HUES64 (cell line): ENCODE results near the gene TAS1R2.
"Not testable (repeated sequence)": the region's sequence is repeated elsewhere in the genome, so short reads cannot be mapped to it uniquely, and the experiment has no call there.

Experiments
- H3K27ac ChIP-seq: 2 replicates; pipeline ENCODE4 v1.7.0; 2013; ENCODE audit warnings: low read depth, low read length, inconsistent platforms
- H3K27me3 ChIP-seq: 2 replicates; pipeline ENCODE4 v1.6.1; 2013; ENCODE audit warnings: mild to moderate bottlenecking, low read length; ENCODE audit not compliant: insufficient read depth
- H3K36me3 ChIP-seq: 2 replicates; pipeline ENCODE4 v1.6.1; 2013; ENCODE audit warnings: mild to moderate bottlenecking, low read length; ENCODE audit not compliant: insufficient read depth
- H3K4me1 ChIP-seq: 2 replicates; pipeline ENCODE4 v1.6.1; 2013; ENCODE audit warnings: mild to moderate bottlenecking, low read length, moderate library complexity; ENCODE audit not compliant: insufficient read depth
- H3K4me3 ChIP-seq: 2 replicates; pipeline ENCODE4 v1.5.1; 2013; ENCODE audit warnings: mild to moderate bottlenecking, low read length, moderate library complexity
- H3K9ac ChIP-seq: 2 replicates; pipeline ENCODE4 v1.6.1; 2013; ENCODE audit warnings: mild to moderate bottlenecking, low read depth, low read length
- H3K9me3 ChIP-seq: 2 replicates; pipeline ENCODE4 v1.6.1; 2013; ENCODE audit warnings: low read depth, low read length; ENCODE audit not compliant: insufficient read depth
- WGBS: fragments of 150-250, 120-280 bp; methylation state at CpG from one replicate; pipeline ENCODE4 v1.1.7; 2013; ENCODE audit warnings: missing lambda C conversion rate; 5-methylcytosine and 5-hydroxymethylcytosine counted together

TAS1R2 gene

GRCh38 chr1:18899363-18900049, 40.0 kb upstream of the TAS1R2 start:
- no peak overlapping the region for H3K27ac ChIP-seq
- WGBS = 95% methylated on average over 4 of the region's 4 CpGs
- no peak overlapping the region for H3K9ac ChIP-seq
- peaks cover 11% of the 10 kb centered on the region; the same call in 1 of the 2 replicates for H3K27me3 ChIP-seq
- H3K4me3 ChIP-seq = no peak overlapping the region
- H3K4me1 ChIP-seq = peaks cover 4% of the 10 kb centered on the region; the same call in 1 of the 2 replicates
- H3K9me3 ChIP-seq = no peaks in the 10 kb centered on the region
- H3K36me3 ChIP-seq = 0 out of 2 replicates have a peak, but pooled peaks cover 3% of the 10 kb centered on the region

GRCh38 chr1:18898567-18898966, 39.1 kb upstream of the TAS1R2 start:
- Histone ChIP-seq H3K36me3 (0 out of 2 replicates have a peak, but pooled peaks cover 3% of the 10 kb centered on the region), H3K9ac (no peak overlapping the region), H3K27me3 (peaks cover 9% of the 10 kb centered on the region; the same call in 1 of the 2 replicates), H3K27ac (no peak overlapping the region), H3K4me3 (no peak overlapping the region), H3K4me1 (peaks cover 4% of the 10 kb centered on the region; the same call in 1 of the 2 replicates), H3K9me3 (no peaks in the 10 kb centered on the region)
- WGBS = 90% methylated on average over 8 of the region's 8 CpGs

GRCh38 chr1:18895317-18895716, 35.9 kb upstream of the TAS1R2 start:
- Histone ChIP-seq H3K36me3 (0 out of 2 replicates have a peak, but pooled peaks cover 3% of the 10 kb centered on the region), H3K9me3 (no peaks in the 10 kb centered on the region), H3K4me1 (no peaks in the 10 kb centered on the region), H3K27ac (no peak overlapping the region), H3K27me3 (no peaks in the 10 kb centered on the region), H3K4me3 (no peak overlapping the region), H3K9ac (no peak overlapping the region)
- WGBS = 95% methylated on average over 6 of the region's 6 CpGs

- Histone ChIP-seq H3K27ac (no peak overlapping the region), H3K4me3 (no peak overlapping the region), H3K36me3 (0 out of 2 replicates have a peak, but pooled peaks cover 3% of the 10 kb centered on the region), H3K27me3 (no peaks in the 10 kb centered on the region), H3K9ac (no peak overlapping the region), H3K4me1 (no peaks in the 10 kb centered on the region), H3K9me3 (no peaks in the 10 kb centered on the region)
- WGBS = 92% methylated on average over 7 of the region's 7 CpGs
These were observed 33.7 kb upstream of the TAS1R2 start for GRCh38 chr1:18893120-18893519.

- not testable (repeated sequence) for H3K4me3 ChIP-seq, H3K4me1 ChIP-seq, H3K27ac ChIP-seq, H3K27me3 ChIP-seq, H3K9me3 ChIP-seq, H3K36me3 ChIP-seq, H3K9ac ChIP-seq
- WGBS = 94% methylated on average over 7 of the region's 7 CpGs
These were observed 32.4 kb upstream of the TAS1R2 start for GRCh38 chr1:18891858-18892257.

- Histone ChIP-seq H3K4me3 (no peak overlapping the region), H3K36me3 (no peaks in the 10 kb centered on the region), H3K9me3 (no peaks in the 10 kb centered on the region), H3K4me1 (no peaks in the 10 kb centered on the region), H3K27ac (no peak overlapping the region), H3K9ac (no peak overlapping the region), H3K27me3 (no peaks in the 10 kb centered on the region)
- WGBS = 94% methylated on average over 7 of the region's 7 CpGs
These were observed 31.9 kb upstream of the TAS1R2 start for GRCh38 chr1:18891426-18891780.

- no peaks in the 10 kb centered on the region for H3K36me3 ChIP-seq
These were observed 31.4 kb upstream of the TAS1R2 start for GRCh38 chr1:18890706-18891425.

GRCh38 chr1:18886003-18886335, 26.5 kb upstream of the TAS1R2 start:
- 94% methylated on average over 1 of the region's 1 CpG for WGBS
- Histone ChIP-seq H3K4me1 (no peaks in the 10 kb centered on the region), H3K27ac (no peak overlapping the region), H3K27me3 (no peaks in the 10 kb centered on the region), H3K9ac (no peak overlapping the region), H3K36me3 (peaks cover 20% of the 10 kb centered on the region), H3K4me3 (no peak overlapping the region), H3K9me3 (no peaks in the 10 kb centered on the region)

More at GRCh38 chr1:18890706-18891425, 31.4 kb upstream of the TAS1R2 start:
- Histone ChIP-seq H3K27me3 (no peaks in the 10 kb centered on the region), H3K27ac (no peak overlapping the region), H3K4me1 (no peaks in the 10 kb centered on the region), H3K9me3 (no peaks in the 10 kb centered on the region), H3K4me3 (no peak overlapping the region), H3K9ac (no peak overlapping the region)
- 93% methylated on average over 6 of the region's 6 CpGs for WGBS

GRCh38 chr1:18885311-18886002, 26.0 kb upstream of the TAS1R2 start:
- Histone ChIP-seq H3K4me1 (no peaks in the 10 kb centered on the region), H3K27ac (no peak overlapping the region), H3K36me3 (peaks cover 20% of the 10 kb centered on the region), H3K9ac (no peak overlapping the region), H3K27me3 (no peaks in the 10 kb centered on the region), H3K4me3 (no peak overlapping the region), H3K9me3 (no peaks in the 10 kb centered on the region)
- WGBS = 95% methylated on average over 15 of the region's 17 CpGs

GRCh38 chr1:18884727-18885126, 25.3 kb upstream of the TAS1R2 start:
- H3K4me3 ChIP-seq = no peak overlapping the region
- H3K4me1 ChIP-seq = no peaks in the 10 kb centered on the region
- H3K36me3 ChIP-seq = peaks cover 20% of the 10 kb centered on the region
- H3K27me3 ChIP-seq = no peaks in the 10 kb centered on the region
- 92% methylated on average over 6 of the region's 6 CpGs for WGBS
- no peak overlapping the region for H3K9ac ChIP-seq
- H3K9me3 ChIP-seq = no peaks in the 10 kb centered on the region
- no peak overlapping the region for H3K27ac ChIP-seq

GRCh38 chr1:18884419-18884717, 24.9 kb upstream of the TAS1R2 start:
- H3K36me3 ChIP-seq = peaks cover 20% of the 10 kb centered on the region

More at GRCh38 chr1:18884419-18884717, 24.9 kb upstream of the TAS1R2 start:
- Histone ChIP-seq H3K27ac (no peak overlapping the region), H3K27me3 (no peaks in the 10 kb centered on the region), H3K4me3 (no peak overlapping the region), H3K9me3 (no peaks in the 10 kb centered on the region), H3K9ac (no peak overlapping the region), H3K4me1 (no peaks in the 10 kb centered on the region)
- WGBS = 80% methylated on average over 4 of the region's 4 CpGs
